GM19395 (cell line): ENCODE measurements around the gene MAP3K2.
A peak's percentile ranks its signal among the peaks of the same experiment; 100 is the strongest.
"Not testable (repeated sequence)": the region's sequence is repeated elsewhere in the genome, so short reads cannot be mapped to it uniquely, and the experiment has no call there.

Source experiments
- ATAC-seq: cut with Tn5 transposase; IDR thresholded peaks from one replicate; pipeline ENCODE4 v1.9.1; 2021; ENCODE audit warnings: mild to moderate bottlenecking, moderate library complexity; ENCODE audit not compliant: unreplicated experiment

Gene MAP3K2

DNA sequence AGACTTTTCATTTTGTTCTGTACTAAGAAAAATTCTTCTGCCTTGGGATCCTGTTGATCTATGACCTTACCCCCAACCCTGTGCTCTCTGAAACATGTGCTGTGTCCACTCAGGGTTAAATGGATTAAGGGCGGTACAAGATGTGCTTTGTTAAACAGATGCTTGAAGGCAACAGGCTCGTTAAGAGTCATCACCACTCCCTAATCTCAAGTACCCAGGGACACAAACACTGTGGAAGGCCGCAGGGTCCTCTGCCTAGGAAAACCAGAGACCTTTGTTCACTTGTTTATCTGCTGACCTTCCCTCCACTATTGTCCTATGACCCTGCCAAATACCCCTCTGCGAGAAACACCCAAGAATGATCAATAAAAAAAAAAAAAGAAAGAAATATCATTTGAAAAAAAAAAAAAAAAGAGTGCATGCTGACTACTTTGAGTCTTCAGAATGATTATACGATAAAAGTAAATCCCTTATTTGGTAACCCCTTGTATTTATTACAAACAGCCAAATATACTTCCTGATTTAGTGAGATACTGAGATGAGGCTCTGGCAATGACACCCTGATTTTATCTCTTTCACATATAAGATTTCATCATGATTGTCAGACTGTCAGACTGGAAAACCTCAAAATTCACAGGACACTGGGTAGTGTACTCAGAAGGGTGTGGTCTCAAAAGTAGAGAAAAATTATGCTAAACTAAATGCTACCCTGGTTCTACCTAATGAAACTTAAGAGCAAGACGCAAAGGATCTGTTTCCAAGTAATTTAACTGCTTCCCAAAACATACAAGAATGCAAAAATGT, 33.7 kb downstream of the MAP3K2 start:
- ATAC-seq: not testable (repeated sequence)

DNA sequence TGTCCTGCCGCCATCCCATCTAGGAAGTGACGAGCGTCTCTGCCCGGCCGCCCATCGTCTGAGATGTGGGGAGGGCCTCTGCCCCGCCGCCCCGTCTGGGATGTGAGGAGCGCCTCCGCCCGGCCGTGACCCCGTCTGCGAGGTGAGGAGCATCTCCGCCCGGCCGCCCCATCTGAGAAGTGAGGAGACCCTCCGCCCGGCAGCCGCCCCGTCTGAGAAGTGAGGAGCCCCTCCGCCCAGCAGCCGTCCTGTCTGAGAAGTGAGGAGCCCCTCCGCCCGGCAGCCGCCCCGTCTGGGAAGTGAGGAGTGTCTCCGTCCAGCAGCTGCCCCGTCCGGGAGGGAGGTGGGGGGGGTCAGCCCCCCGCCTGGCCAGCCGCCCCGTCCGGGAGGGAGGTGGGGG, 34.6 kb downstream of the MAP3K2 start:
- not testable (repeated sequence) for ATAC-seq

DNA sequence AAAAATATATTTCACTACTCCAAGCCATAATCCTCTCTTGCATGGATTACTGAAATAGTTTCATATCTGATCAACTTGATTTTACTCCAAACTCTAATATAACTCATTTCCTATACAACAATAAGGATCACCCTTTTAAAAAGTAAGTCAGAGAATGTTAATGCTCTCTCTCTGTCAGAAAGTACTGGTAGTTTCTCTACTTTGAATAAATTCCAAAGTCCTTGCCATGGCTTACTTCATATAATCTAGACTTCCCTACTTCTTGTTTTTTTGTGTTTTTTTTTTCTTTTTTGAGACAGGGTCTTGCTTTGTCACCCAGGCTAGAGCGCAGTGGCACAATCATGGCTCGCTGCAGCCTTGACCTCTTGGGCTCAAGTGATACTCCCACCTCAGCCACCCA, 36.2 kb downstream of the MAP3K2 start:
- ATAC-seq: no peak

GRCh38 chr2:127348426-127349000, 39.3 kb downstream of the MAP3K2 start:
- no peak for ATAC-seq

DNA sequence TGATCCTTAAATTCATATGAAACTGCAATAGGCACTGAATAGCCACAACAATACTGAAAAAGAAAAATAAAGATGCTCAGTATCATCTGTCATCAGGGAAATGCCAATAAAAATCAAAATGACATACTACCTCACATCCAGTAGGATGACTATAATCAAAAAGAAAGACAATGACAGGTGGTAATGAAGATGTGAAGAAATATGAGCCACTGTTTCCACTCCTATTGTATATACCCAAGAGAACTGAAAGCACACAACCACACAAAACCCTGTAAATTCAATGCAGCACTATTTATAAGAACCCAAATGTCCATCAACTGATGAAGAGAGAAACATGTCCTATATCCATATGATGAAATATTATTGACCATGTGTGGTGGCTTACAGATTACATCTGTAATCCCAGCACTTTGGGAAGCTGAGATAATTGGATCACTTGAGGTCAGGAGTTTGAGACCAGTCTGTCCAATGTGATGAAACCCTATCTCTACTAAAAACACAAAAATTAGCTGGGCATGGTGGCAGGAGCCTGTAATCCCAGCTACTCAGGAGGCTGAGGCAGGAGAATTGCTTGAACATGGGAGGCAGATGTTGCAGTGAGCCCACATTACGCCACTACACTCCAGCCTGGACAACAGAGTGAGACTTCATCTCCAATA, 39.9 kb downstream of the MAP3K2 start:
- no peak for ATAC-seq

DNA sequence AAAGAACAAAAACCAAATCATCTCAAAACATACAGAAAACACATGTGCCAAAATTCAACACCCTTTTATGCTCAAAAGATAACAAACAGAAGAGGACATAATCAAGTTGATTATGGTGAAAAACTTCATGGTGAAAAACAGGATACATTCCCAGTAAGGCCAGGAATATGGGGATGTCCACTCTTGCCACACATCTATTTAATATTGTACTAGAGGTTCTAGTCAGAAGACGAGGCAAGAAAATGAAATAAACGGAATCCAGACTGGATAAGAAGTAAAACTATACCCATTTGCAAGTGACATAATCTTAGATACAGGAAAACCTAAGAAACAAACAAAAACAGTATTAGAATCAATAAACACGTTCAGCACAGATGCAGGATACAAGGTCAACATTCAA, 40.8 kb downstream of the MAP3K2 start:
- no peak for ATAC-seq

DNA sequence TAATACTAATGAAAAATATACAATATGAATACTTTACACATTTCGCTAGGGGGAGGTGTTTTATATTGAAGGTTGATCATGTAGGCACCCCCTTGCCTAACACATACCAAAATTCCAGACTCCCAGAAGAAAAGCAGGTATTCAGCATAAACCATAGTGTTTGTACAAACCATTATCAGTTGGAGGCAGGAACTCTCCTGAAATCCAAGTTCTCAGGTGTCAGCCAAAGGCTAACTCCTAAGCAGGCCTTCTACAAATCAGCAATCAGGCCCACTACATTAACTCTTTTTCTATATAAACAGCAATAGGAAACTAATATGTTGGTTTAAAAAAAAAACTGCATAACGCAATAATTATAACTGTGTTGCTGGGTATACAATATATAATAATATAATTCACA, 44.5 kb downstream of the MAP3K2 start:
- no peak for ATAC-seq

- peak; percentile 88 for ATAC-seq
Measured at GRCh38 chr2:127342101-127342500, 45.7 kb downstream of the MAP3K2 start.

- ATAC-seq: no peak
Measured at GRCh38 chr2:127332335-127332734, 55.4 kb downstream of the MAP3K2 start.

- peak; percentile 69 for ATAC-seq
Measured at GRCh38 chr2:127330753-127331152, 57.0 kb downstream of the MAP3K2 start.

DNA sequence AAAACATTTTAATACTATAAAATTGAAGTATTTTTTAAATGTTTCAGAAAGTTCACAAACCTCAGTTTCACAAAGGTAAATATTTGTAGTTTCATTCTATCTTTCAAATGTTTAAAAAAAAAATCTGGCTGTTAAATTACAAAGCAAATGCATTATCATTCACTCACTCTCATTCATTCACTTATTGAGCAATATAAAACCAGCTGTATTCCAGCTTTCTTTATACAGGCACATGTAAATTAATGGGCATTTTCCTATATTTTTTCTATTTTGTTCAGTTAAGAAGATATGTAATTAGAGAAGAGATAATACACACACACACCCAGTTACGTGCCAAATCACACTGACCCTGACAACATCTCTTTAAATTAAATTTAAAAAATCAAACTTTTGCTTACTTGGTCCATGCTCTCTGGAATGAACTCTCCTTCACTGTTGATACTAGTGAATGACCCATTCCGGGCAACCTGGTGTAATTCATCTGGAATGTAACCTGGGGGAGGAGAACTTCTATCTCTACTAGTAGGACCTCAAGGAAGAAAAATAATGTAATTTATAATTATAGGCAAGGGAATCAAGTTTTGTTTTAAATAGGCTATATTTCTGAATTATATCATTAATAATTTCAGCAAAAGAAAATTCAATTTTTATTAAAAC, 61.4 kb downstream of the MAP3K2 start:
- no peak for ATAC-seq

DNA sequence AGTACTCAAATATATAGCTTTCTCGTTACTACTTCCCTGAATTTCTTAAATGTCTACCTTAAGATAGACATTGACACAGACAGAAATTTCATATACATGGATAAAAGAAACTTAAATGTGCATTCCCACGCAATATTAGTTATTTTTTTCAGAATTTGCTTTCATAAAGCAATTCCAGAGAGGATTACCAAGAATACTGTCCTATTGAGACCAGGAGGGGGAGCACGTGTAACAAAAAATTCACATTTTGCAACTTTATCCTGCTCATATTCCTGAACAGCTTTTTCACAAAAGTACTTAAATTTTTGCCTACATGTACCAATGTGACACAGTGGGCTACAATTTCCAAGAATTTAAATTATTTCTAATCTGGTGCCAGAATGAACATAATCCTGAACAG, 63.1 kb downstream of the MAP3K2 start:
- no peak for ATAC-seq

DNA sequence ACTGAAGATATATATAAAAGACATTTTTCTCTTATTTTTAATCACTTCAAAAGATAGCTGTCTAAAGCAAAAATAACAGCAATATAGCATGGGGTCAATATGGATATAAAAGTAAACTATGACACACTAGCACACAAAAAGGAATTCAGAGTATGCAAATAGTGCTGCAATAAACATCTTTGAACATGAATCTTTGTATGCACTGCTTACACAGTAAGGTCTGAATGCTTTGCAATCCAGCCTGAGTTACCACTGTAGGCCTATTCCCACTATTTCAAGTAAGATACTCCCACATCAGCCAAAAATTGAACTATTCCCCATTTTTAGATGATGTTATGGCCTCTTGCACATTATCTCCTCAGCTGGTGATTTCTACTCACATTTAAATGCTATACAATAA, 66.5 kb downstream of the MAP3K2 start:
- ATAC-seq: no peak

DNA sequence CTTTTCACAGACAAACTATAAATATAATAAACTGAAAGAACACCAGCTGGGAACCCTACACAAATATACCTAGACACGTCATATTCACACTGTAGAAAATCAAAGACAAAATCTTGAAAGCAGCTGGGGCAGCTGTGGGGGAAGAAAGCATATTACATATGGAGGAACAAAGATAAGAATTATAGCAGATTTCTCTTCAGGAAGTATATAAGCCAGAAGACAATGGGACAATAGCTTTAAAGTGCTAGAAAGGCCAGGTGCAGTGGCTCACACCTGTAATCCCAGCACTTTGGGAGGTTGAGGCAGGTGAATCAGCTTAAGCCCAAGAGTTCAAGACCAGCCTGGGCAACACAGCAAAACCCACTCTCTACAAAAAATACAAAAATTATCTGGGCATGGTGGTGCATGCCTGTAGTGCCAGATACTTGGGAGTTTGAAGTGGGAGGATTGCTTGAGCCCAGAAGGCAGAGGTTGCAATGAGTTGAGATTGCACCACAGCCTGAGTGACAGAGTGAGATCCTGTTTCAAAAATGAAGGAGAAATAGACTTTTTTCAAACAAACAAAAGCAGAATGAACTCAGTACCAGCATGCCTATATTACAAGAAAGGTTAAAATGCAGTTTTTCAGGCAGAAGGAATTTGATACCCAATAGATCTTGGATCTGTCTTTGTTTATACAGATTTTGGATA, 67.0 kb downstream of the MAP3K2 start:
- no peak for ATAC-seq

GRCh38 chr2:127320067-127320466, 67.7 kb downstream of the MAP3K2 start:
- no peak for ATAC-seq

- ATAC-seq: no peak
Measured at GRCh38 chr2:127314193-127314988, 73.4 kb downstream of the MAP3K2 start.

GRCh38 chr2:127313406-127313805, 74.4 kb downstream of the MAP3K2 start:
- ATAC-seq: peak; percentile 98

DNA sequence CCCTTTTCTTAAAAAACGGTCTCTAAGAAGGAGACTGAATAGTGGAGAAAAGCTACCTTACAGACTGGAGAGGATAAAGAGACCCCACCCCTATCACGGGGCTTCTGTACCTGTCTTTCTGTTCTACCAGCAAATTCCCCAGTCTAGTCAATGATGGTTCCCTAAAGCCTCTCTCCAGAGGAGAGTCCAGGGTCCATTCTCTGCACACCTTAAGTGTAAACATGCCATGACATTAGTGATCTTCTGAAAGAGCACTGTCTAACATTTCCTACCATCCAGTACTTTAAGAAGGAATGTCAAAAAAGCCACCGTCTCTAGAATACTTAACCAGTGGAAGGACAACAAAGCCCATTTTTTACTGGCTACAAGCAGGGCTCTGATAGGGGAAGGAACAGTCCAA, 76.8 kb downstream of the MAP3K2 start:
- ATAC-seq: no peak

DNA sequence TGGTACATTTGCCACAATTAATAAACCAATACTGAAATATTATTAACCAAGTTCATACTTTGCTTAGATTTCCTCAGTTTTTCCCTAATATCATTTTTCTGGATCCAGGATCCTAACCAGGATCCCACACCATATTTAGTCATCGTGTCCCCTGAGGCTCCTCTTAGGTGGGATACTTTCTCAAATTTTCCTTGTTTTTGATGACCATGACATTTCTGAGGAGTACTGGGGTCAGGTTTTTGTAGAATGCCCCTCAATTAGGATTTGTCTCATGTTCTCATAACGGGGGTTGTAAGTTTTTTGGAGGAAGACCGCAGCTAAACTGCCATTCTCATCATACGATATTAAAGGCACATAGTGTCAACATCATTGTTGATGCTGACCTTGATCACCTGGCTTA, 78.3 kb downstream of the MAP3K2 start:
- ATAC-seq: no peak

DNA sequence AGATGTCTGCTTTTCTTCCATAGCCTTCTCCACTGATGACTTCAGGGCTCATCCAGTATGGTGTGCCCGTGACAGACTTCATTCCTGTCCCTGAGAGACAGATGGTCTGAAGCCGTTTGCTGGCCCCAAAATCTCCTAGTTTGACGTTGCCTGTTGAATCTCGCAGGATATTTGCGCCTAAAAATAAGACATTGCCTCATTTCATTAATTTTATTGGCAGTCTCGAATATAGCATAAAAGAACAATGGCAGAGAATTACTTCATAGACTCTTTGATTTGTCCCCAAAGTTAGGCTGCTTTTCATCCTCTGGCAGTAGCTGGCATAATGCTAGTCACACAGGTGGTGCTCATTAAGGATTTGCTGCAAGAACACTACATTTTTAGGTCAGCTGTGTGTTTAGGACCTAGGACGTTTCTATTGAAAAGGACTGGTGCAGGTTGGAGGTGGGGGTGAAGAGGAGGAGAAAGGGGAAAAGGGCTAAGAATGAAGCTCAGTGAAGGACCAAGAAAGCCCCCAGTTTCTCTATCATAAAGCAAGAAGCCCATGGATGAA, 79.1 kb downstream of the MAP3K2 start:
- no peak for ATAC-seq
